Measurements from ENCODE around the gene SYT8. TPM values are rescaled to one million over a fixed set of nuclear protein-coding genes. Genes with fewer than 3 reads are reported as not detected.

The SYT8 gene
- total RNA-seq, 3 donors from 2014 or later: not detected

DNA sequence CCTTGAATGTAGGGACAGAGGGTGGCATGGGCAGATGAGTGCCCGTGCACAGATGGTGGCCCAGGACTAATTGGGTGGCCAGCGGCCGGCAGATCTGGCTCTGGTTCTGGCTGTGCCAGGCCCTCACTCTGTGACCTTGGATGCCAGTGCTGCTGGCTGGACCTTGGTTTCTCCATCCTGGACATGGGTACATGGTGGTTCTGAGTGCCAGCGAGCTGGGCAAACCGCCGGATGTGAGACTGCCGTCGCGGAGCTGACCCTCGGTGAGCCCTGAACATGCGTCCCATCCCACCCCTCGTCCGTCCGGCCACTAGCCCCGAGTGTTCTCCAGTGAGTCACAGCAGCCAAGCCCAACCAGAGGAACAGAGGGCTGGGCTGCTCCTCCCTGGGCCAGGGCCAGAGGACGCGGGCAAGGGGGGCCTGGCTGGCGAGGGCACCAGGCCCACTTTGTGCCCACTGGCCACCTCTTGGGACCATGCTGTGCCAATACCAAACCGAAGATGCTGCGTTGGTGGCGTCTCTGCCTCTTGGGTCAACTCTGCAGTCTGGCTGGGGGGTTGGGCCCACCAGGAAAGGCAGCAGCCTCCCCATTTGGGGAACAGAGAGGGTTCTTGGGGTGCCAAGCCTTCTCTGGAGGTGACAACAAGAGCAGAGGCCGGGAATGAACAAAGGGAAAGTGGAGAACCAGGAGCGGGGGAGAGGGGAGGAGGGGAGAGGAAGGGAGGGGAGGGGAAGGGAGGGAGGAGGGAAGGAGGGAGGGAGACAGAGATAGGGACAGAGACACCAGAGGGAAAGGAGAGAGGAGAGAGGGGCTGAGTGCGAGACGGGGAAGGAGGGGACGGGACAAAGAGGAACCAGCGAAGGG is 28.8 kb downstream of the SYT8 start:
- Mint-ChIP-seq H3K4me3 (no peak overlapping the region), H3K27me3 (ENCODE audit: low read depth) (no peaks in the 10 kb centered on the region), H3K9me3 (no peaks in the 10 kb centered on the region), H3K4me1 (ENCODE audit: low read depth) (peaks cover 32% of the 10 kb centered on the region), H3K36me3 (ENCODE audit: insufficient read depth) (peaks cover 2% of the 10 kb centered on the region)
- DNase-seq (no peak), ATAC-seq (no peak)

DNA sequence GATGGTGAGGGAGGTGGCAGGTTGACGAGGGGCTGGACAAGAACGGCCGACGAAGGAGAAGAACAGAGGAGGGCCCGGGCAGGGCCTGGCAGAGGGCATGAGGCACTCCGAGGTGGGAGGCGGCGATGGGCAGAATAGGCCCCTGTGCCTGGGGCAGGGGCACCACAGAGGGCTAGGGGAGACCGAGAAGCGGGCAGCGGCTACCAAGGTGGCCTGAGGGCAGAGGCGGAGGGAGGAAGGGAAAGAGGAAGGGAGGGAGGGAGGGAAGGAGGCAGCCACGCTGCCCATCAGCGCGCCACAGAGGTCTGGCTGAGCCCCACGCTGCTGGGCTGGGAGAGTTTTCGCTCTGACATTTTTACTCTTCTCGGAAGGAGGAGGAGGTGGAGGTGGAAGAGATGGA is 29.4 kb downstream of the SYT8 start:
- peaks cover 32% of the 10 kb centered on the region for H3K4me1 Mint-ChIP-seq (ENCODE audit: low read depth)
- no peak for ATAC-seq
- peaks cover 2% of the 10 kb centered on the region for H3K36me3 Mint-ChIP-seq (ENCODE audit: insufficient read depth)
- DNase-seq: no peak
- no peaks in the 10 kb centered on the region for H3K27me3 Mint-ChIP-seq (ENCODE audit: low read depth)
- no peaks in the 10 kb centered on the region for H3K9me3 Mint-ChIP-seq
- H3K4me3 Mint-ChIP-seq: no peak overlapping the region

- Mint-ChIP-seq H3K4me1 (ENCODE audit: low read depth) (peaks cover 37% of the 10 kb centered on the region), H3K9me3 (no peaks in the 10 kb centered on the region), H3K4me3 (no peak overlapping the region), H3K36me3 (ENCODE audit: insufficient read depth) (peaks cover 2% of the 10 kb centered on the region), H3K27me3 (ENCODE audit: low read depth) (no peaks in the 10 kb centered on the region)
- no peak for ATAC-seq
- no peak for DNase-seq
Measured at GRCh38 chr11:1864831-1865665, 30.3 kb downstream of the SYT8 start.

DNA sequence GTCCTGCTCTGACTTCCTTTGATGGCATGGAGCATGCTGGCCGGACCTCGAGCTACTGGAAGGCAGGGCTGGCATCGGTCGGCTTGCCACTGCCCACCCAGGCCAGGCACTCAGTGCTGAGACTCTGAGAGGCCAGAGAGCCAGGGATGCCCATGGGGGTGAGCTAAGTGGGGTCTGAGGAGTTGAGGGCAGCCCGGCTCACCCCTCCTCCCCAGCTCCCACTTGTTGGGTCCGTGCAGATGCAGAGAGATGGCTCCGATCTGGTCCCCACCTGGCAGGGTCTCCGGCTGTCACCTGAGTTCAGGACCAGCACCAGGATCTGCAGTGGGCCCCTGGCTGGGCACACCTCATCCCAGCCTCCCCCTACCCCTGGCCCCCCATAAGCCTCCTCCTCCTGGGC is 31.4 kb downstream of the SYT8 start:
- H3K4me1 Mint-ChIP-seq (ENCODE audit: low read depth): peaks cover 49% of the 10 kb centered on the region
- no peak overlapping the region for H3K4me3 Mint-ChIP-seq
- ATAC-seq (no peak), DNase-seq (no peak)
- peaks cover 2% of the 10 kb centered on the region for H3K36me3 Mint-ChIP-seq (ENCODE audit: insufficient read depth)
- no peaks in the 10 kb centered on the region for H3K27me3 Mint-ChIP-seq (ENCODE audit: low read depth)
- H3K9me3 Mint-ChIP-seq: no peaks in the 10 kb centered on the region

DNA sequence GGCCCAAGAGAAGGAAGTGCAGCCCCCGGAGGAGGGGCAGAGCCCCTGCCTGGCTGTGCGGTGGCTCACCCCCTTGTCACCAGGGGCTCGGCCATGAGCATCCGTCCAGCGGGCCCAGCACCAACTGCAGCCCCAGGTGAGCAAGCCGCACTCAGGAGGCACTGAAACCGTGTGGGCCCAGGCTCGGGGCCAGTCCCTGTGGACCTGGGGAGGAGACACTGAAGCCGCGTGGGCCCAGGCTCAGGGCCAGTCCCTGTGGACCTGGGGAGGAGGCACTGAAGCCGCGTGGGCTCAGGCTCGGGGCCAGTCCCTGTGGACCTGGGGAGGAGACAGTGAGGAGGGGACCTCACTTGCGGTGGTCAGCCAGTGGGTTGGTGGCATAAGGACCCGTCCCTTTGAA is 32.0 kb downstream of the SYT8 start:
- no peaks in the 10 kb centered on the region for H3K9me3 Mint-ChIP-seq
- H3K4me1 Mint-ChIP-seq (ENCODE audit: low read depth): peaks cover 52% of the 10 kb centered on the region
- H3K36me3 Mint-ChIP-seq (ENCODE audit: insufficient read depth): peaks cover 2% of the 10 kb centered on the region
- DNase-seq (no peak), ATAC-seq (no peak)
- H3K27me3 Mint-ChIP-seq (ENCODE audit: low read depth): no peaks in the 10 kb centered on the region
- no peak overlapping the region for H3K4me3 Mint-ChIP-seq

DNA sequence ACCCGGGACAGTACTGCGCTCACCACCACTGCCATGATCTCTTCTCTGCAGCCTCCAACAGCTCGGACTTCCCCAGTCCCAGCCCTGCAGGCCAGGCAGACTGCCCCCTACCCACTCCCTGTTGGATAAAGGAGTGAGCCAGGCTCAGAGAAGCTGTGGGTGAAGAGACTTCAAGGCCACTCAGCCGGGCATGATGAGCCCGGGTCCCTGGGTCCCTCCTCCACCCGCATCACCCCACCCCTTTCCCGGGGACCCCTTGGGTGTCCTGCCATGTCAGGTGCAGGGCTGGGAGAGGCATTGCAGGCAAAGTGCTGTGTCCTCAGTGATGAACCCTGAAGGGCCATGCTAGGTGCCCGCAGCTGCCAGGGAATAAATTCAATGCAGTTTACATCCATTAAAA is 32.6 kb downstream of the SYT8 start:
- H3K9me3 Mint-ChIP-seq: no peaks in the 10 kb centered on the region
- peaks cover 56% of the 10 kb centered on the region for H3K4me1 Mint-ChIP-seq (ENCODE audit: low read depth)
- no peak for DNase-seq
- peaks cover 2% of the 10 kb centered on the region for H3K36me3 Mint-ChIP-seq (ENCODE audit: insufficient read depth)
- ATAC-seq: no peak
- H3K27me3 Mint-ChIP-seq (ENCODE audit: low read depth): no peaks in the 10 kb centered on the region
- no peak overlapping the region for H3K4me3 Mint-ChIP-seq

DNA sequence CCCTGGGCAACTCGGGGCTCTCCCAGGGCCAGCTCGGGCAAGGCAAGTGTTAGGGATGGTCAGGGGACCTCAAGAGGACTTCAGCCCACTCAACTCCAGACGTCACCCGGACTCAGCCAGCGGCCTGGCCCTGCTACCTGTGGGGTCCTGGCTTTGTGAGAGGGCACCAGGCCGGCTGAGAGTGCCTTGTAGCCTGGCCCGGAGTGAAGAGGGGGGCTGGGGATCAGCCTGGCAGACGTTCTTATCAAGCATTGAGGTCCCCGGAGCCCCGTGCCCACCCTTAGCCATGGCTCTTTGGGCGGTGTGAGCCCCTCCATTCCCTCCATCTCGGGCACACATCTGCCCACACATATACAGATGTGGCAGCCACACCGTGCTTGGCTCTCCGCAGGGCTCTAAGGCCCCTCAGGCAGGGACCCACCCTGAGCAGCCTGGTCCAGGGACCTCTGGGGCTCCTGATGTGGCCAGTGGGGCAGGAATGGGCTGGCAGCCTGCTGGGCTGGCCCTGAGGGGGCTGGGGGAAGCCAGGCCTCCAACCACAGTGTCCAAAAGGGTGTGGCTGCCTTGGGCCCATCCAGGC is 33.4 kb downstream of the SYT8 start:
- Mint-ChIP-seq H3K27me3 (ENCODE audit: low read depth) (no peaks in the 10 kb centered on the region), H3K9me3 (no peaks in the 10 kb centered on the region), H3K36me3 (ENCODE audit: insufficient read depth) (peaks cover 2% of the 10 kb centered on the region), H3K4me3 (no peak overlapping the region), H3K4me1 (ENCODE audit: low read depth) (peaks cover 62% of the 10 kb centered on the region)
- ATAC-seq: no peak
- no peak for DNase-seq

DNA sequence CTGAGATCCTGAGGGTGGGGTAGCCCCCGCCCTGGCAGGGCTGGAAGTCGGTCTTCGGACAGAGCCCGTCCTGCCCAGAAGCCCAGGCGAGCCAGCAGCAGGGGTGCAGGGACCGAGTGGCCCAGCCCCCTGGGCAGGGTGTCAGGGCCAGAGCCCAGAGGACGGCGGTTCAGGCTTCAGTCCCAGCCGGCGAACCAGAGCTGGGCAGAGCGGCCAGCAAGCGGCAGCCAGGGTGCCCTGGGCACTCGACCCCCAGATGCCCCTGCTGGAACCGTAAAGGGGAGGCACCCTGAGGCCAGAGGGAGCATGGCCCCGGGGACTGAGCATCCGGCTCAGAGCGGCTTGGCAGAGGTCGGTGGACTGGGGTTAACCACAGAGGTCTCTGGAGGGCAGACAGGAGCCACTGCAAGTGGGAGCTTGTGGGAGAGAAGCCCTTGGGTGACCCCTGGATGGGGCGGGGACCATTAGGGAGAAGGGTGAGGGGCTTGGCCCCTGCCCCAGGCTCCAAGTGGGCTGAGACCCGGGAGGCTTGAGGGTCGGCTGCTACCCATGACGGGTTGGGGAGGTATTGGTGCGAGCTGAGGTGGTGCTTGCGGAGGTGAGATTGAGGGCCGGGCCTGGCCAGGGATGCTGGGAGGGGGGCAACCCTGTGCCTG is 34.0 kb downstream of the SYT8 start:
- Mint-ChIP-seq H3K27me3 (ENCODE audit: low read depth) (no peaks in the 10 kb centered on the region), H3K4me3 (peak overlapping the region; percentile 4), H3K36me3 (ENCODE audit: insufficient read depth) (peaks cover 2% of the 10 kb centered on the region), H3K9me3 (no peaks in the 10 kb centered on the region), H3K4me1 (ENCODE audit: low read depth) (peaks cover 62% of the 10 kb centered on the region)
- ATAC-seq (no peak), DNase-seq (no peak)

DNA sequence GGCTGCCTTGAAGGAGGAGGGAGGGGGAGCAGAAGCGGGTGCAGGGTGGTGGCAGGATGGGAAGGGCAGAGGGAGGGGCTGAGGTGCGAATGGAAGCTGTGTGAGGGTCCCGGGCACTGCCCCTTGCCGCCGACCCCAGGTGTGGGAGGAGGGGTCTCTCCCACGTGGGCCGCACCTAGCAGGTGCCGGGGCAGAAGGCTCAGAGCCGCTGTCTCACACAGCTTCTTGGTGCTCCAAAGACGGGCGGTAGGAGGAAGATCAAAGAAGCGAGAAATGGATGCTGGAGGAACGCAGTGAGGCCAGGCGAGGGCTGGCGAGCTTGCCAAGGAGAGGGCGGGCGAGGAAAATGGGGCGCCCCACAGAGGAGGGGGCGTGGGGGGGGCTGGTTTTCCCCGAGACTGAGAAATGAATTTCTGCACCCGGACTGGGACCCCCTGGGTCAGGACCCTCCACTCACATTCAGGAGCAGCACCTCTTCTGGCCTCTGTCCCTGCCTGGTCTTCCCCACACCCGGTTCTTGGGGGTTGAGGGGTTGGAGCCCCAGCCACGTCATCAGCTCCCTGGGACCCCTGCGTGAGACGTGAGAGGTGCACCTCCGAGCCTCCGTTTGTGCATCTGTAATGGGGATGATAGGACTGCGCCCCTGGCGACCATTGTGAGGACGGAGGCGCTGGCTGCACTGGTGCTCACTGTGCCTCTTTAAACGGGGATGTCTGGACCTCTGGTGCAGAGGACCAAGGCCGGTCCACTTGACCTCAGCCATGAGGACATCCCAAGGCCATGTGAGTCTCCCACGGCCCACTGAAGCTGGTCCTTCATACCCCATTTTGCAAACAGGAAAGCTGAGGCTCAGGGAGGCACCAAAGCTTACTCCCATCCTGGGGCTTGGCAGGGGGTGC is 34.9 kb downstream of the SYT8 start:
- H3K9me3 Mint-ChIP-seq: no peaks in the 10 kb centered on the region
- H3K36me3 Mint-ChIP-seq (ENCODE audit: insufficient read depth): peaks cover 2% of the 10 kb centered on the region
- no peaks in the 10 kb centered on the region for H3K27me3 Mint-ChIP-seq (ENCODE audit: low read depth)
- H3K4me1 Mint-ChIP-seq (ENCODE audit: low read depth): peaks cover 56% of the 10 kb centered on the region
- peak overlapping the region; percentile 68 for H3K4me3 Mint-ChIP-seq
- peak in 1 of 2 donors; percentile 23 for ATAC-seq
- DNase-seq: no peak

DNA sequence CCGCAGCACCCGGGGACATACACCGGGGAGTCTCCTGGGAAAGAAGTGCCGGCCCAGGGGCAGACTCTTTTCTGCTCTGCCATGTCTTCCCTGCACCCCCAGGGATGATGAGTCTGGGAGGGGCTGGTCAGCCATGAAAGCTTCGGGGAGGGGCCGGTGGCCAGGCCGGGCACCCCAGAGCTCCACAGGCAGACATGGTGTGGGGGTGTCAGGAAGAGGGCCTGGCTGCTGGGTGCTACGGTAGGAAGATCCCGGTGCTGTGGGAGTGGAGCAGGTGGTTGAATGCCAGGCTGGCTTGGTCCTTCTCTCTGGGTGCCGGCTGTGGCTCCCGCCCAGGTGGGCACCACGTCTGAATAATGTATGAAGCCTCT is 35.5 kb downstream of the SYT8 start:
- DNase-seq: no peak
- peak overlapping the region; percentile 68 for H3K4me3 Mint-ChIP-seq
- no peaks in the 10 kb centered on the region for H3K27me3 Mint-ChIP-seq (ENCODE audit: low read depth)
- no peaks in the 10 kb centered on the region for H3K9me3 Mint-ChIP-seq
- peaks cover 2% of the 10 kb centered on the region for H3K36me3 Mint-ChIP-seq (ENCODE audit: insufficient read depth)
- H3K4me1 Mint-ChIP-seq (ENCODE audit: low read depth): peaks cover 58% of the 10 kb centered on the region
- peak in 1 of 2 donors; percentile 7 for ATAC-seq

DNA sequence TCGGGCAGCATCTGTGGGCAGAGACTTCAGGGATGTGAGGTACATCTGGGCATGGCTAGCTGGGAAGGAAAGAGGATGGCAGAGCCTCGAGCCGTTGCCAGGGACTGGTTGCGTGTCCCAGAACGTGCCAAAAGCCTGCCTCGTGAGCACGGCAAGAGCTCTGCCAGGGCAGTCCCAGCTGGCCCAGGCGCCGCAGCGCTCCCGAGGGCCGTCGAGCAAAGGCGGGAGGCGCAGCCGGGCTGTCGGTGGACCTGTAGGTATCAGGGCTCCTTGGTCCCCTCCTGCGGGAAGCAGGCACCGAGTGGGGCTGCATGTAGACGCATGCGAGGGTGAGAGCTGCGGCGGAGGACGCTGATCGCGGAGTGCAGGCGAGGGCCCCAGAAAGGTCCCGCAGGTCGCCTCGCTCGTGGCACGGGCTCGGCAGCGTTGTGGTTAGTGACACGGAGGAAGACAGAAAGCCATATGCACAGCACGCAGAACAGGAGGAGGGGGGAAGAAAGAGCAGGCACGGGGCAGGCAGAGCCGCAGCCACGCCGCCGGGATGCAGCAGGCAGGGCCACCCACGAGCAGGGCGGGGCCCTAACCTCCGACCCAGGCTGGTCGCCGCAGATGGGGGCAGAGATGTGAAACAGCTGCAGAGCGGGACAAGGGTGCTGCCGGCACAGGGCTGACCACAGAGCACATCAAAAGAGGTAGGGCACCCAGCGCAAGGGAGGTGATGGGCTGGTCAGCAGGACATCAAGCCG is 36.1 kb downstream of the SYT8 start:
- DNase-seq (peak; percentile 30), ATAC-seq (peak; percentile 72 to 76)
- Mint-ChIP-seq H3K27me3 (ENCODE audit: low read depth) (no peaks in the 10 kb centered on the region), H3K9me3 (no peaks in the 10 kb centered on the region), H3K36me3 (ENCODE audit: insufficient read depth) (no peaks in the 10 kb centered on the region), H3K4me3 (peak overlapping the region; percentile 68), H3K4me1 (ENCODE audit: low read depth) (peaks cover 56% of the 10 kb centered on the region)

GRCh38 chr11:1871531-1871930 is 36.7 kb downstream of the SYT8 start:
- Mint-ChIP-seq H3K27me3 (ENCODE audit: low read depth) (no peaks in the 10 kb centered on the region), H3K4me1 (ENCODE audit: low read depth) (peaks cover 54% of the 10 kb centered on the region), H3K36me3 (ENCODE audit: insufficient read depth) (no peaks in the 10 kb centered on the region), H3K9me3 (no peaks in the 10 kb centered on the region), H3K4me3 (no peak overlapping the region)
- ATAC-seq (no peak), DNase-seq (no peak)

Measured in activated T-cell treated with anti-CD3 and anti-CD28 coated beads, Interleukin-2, amount 50 U/mL, for 4 hours (primary cell).